OCI-LY7 (cell line): ENCODE data around the gene RTP5. TPM values are rescaled to one million over a fixed set of nuclear protein-coding genes. Genes with fewer than 3 reads are reported as not detected.

Experiments
- BruUV-seq: library from RNA; stranded (reverse); fragments of 400-500 nt; replicated peaks from 2 replicates; lab custom pipeline; 2021; lab: Mats Ljungman, UMichigan
- CTCF ChIA-PET: fragments of 300-600 bp; sonication (Branson Sonifier 250); formaldehyde crosslinking; loops from one replicate; lab custom pipeline; 2022; ENCODE audit warnings: antibody characterized with exemption; ENCODE audit not compliant: unreplicated experiment; lab: Charles Lee
- POLR2A ChIA-PET: fragments of 300-600 bp; sonication (Branson Sonifier 250); formaldehyde crosslinking; loops from one replicate; lab custom pipeline; 2022; ENCODE audit warnings: antibody characterized with exemption; lab: Charles Lee
- DNase-seq: peaks from one replicate; pipeline ENCODE4 v3.0.0-alpha.2; 2015; ENCODE audit warnings: low spot score
- H2AFZ ChIP-seq: fragments of 200-600 bp; sonication (generic), shearing (Covaris generic); 2 replicates; pipeline ENCODE4 v1.6.1; 2014; ENCODE audit warnings: mild to moderate bottlenecking, antibody characterized with exemption, low read length, moderate library complexity
- H3K27ac ChIP-seq: fragments of 200-600 bp; sonication (generic); 2 replicates; pipeline ENCODE4 v1.5.1; 2014; ENCODE audit warnings: mixed run types, low read depth, mild to moderate bottlenecking, moderate library complexity, low read length, inconsistent platforms; ENCODE audit not compliant: poor library complexity, severe bottlenecking
- H3K36me3 ChIP-seq: fragments of 200-600 bp; sonication (generic); 2 replicates; pipeline ENCODE4 v1.6.1; 2014; ENCODE audit warnings: mild to moderate bottlenecking, antibody characterized with exemption, low read length, moderate library complexity, mixed read lengths; ENCODE audit not compliant: insufficient read depth
- H3K4me1 ChIP-seq: fragments of 200-600 bp; sonication (generic); 2 replicates; pipeline ENCODE4 v1.5.1; 2014; ENCODE audit warnings: mild to moderate bottlenecking, low read length; ENCODE audit not compliant: insufficient read depth, poor library complexity, severe bottlenecking
- H3K4me2 ChIP-seq: fragments of 200-600 bp; sonication (generic); 2 replicates; pipeline ENCODE4 v1.6.1; 2014; ENCODE audit warnings: mild to moderate bottlenecking, low read length
- H3K4me3 ChIP-seq: fragments of 200-600 bp; sonication (generic); 2 replicates; pipeline ENCODE4 v1.5.1; 2014; ENCODE audit warnings: mild to moderate bottlenecking, low read depth, low read length; ENCODE audit not compliant: poor library complexity, severe bottlenecking
- H3K79me2 ChIP-seq: fragments of 200-600 bp; sonication (generic); 2 replicates; pipeline ENCODE4 v1.6.1; 2016; ENCODE audit warnings: low read depth, mild to moderate bottlenecking, low read length, moderate library complexity, mixed read lengths; ENCODE audit not compliant: insufficient read depth
- H3K9me2 ChIP-seq: fragments of 200-600 bp; sonication (generic); 2 replicates; pipeline ENCODE4 v1.6.1; 2016; ENCODE audit warnings: mild to moderate bottlenecking, low read length, mixed read lengths; ENCODE audit not compliant: insufficient read depth
- H3K9me3 ChIP-seq: fragments of 200-600 bp; sonication (generic); 2 replicates; pipeline ENCODE4 v1.6.1; 2014; ENCODE audit warnings: mild to moderate bottlenecking, mixed run types, low read length, mixed read lengths
- H4K20me1 ChIP-seq: fragments of 200-600 bp; sonication (generic); 2 replicates; pipeline ENCODE4 v1.6.1; 2014; ENCODE audit warnings: mild to moderate bottlenecking, antibody characterized with exemption, low read length, moderate library complexity, mixed read lengths; ENCODE audit not compliant: insufficient read depth
- EZH2phosphoT487 ChIP-seq: fragments of 200-600 bp; sonication (generic); IDR thresholded peaks from 2 replicates; pipeline ENCODE4 v1.6.1; 2018; ENCODE audit warnings: low read depth, borderline replicate concordance, mild to moderate bottlenecking, mixed run types, antibody characterized with exemption, low read length, moderate library complexity, mixed read lengths
- intact Hi-C: fragments of 100-400 bp; cut with micrococcal nuclease; formaldehyde crosslinking; loops from one replicate; pipeline ENCODE4 v1.10.0; 2022; ENCODE audit not compliant: unreplicated experiment
- total RNA-seq, 2 experiments: library from RNA; depleted of rRNA in 1 of 2; stranded (reverse); fragments of >200 nt in 1 of 2; shearing (Covaris generic) in 1 of 2; gene quantifications; 2 replicates each; pipeline ENCODE4 v1.2.3, GENCODE V29; 2014 to 2022
- TF ChIP-seq, protein P1 (sequence below): fragments of 200-600 bp; sonication (generic); conservative IDR thresholded peaks from 2 replicates; pipeline ENCODE4 v1.5.1; 2014; ENCODE audit warnings: mild to moderate bottlenecking, antibody characterized with exemption, low read length, moderate library complexity, mixed read lengths

RTP5 gene
- total RNA-seq, 2 experiments from 2014 or later: not detected

DNA sequence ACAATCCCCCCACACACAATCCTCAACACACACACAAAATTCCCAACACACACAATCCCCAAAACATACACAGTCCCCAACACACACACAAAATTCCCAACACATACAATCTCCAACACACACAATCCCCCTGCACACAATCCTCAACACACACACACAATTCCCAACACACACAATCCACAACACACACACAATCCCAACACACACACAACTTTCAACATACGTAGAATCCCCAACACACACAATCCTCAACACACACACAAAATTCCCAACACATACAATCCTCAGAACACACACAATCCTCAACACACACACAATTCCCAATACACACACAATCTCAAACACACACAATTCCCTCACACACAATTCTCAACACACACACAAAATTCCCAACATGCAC lies 8.3 kb upstream of the RTP5 start:
- BruUV-seq: no TSS peak
- Histone ChIP-seq H3K9me3 (peaks cover 13% of the 10 kb centered on the region; the same call in 1 of the 2 replicates), H3K4me3 (no peak overlapping the region), H3K4me1 (peaks cover 14% of the 10 kb centered on the region), H3K27ac (no peak overlapping the region), H3K36me3 (no peaks in the 10 kb centered on the region), H4K20me1 (no peaks in the 10 kb centered on the region), H3K9me2 (no peaks in the 10 kb centered on the region), H3K79me2 (no peaks in the 10 kb centered on the region), H3K4me2 (no peak overlapping the region), H2AFZ (no peak overlapping the region)
- no peak for TF ChIP-seq EZH2phosphoT487
- TF ChIP-seq, protein P1, sequence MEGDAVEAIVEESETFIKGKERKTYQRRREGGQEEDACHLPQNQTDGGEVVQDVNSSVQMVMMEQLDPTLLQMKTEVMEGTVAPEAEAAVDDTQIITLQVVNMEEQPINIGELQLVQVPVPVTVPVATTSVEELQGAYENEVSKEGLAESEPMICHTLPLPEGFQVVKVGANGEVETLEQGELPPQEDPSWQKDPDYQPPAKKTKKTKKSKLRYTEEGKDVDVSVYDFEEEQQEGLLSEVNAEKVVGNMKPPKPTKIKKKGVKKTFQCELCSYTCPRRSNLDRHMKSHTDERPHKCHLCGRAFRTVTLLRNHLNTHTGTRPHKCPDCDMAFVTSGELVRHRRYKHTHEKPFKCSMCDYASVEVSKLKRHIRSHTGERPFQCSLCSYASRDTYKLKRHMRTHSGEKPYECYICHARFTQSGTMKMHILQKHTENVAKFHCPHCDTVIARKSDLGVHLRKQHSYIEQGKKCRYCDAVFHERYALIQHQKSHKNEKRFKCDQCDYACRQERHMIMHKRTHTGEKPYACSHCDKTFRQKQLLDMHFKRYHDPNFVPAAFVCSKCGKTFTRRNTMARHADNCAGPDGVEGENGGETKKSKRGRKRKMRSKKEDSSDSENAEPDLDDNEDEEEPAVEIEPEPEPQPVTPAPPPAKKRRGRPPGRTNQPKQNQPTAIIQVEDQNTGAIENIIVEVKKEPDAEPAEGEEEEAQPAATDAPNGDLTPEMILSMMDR: no peak
- no peak for DNase-seq
- POLR2A ChIA-PET: no interaction called here
- intact Hi-C loops: no loop called here
- CTCF ChIA-PET: no interaction called here

DNA sequence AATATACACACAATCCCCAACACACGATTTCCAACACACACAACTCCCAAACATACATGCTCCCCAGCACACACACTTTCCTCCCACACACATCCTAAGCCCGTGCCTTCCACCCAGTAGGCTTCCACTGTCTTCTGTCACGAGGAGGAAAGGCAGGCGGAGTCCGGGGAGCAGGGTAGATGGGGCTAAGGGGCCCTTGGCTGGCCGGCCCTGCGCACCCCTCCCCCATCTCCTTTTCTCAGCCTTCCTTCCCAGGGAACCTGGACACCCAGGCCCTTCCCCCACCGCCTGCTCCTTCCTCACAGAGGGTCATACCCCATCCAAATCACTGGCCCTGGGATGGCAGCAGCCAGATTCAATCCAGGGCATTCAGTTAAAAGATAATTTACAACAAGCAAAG lies 7.4 kb upstream of the RTP5 start:
- H3K9me2 ChIP-seq: no peaks in the 10 kb centered on the region
- no peak overlapping the region for H3K4me2 ChIP-seq
- no TSS peak for BruUV-seq
- H3K9me3 ChIP-seq: peaks cover 13% of the 10 kb centered on the region; the same call in 1 of the 2 replicates
- no peak for DNase-seq
- TF ChIP-seq, protein P1: no peak
- no peak for TF ChIP-seq EZH2phosphoT487
- H4K20me1 ChIP-seq: no peaks in the 10 kb centered on the region
- ChIA-PET CTCF (no interaction called here), POLR2A (no interaction called here)
- H3K4me3 ChIP-seq: no peak overlapping the region
- H3K79me2 ChIP-seq: no peaks in the 10 kb centered on the region
- no peak overlapping the region for H3K27ac ChIP-seq
- H3K36me3 ChIP-seq: no peaks in the 10 kb centered on the region
- no peak overlapping the region for H2AFZ ChIP-seq
- peaks cover 14% of the 10 kb centered on the region for H3K4me1 ChIP-seq
- intact Hi-C loops: no loop called here

DNA sequence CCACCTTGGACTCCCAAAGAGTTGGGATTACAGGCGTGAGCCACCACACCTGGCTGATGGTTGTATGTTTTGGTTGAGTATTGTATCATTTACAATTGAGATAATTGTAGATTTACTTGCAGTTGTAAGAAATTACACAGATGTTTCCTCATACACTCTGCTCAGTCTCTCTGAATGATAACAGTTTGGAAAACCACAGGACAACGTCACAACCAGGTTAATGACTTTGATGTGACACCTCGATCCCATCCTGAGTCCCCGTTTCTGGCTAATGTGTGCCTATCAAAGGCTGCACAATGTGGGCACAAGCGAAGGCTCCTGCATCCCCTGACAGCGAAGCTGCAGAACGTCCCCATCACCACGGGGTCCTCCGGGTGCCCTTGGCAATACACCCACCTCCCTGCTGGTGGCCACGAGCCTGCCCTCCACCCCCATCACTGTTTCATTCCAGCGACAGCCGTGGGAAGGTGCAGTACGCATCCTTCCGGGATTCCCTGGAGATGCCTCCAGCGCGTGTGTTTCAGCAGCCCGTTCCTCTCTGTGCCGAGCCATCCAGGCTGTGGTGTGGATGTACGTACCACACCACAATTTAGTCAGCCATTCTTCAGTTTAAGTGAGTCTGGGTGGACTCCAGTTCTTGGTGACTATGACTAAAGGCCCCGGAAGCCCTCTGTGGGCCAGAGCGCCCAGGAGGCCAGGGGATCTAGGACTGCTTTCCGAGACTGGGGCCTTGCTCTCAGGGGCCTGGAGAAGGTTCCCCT lies 6.6 kb upstream of the RTP5 start:
- no peak for DNase-seq
- Histone ChIP-seq H3K9me2 (no peaks in the 10 kb centered on the region), H4K20me1 (no peaks in the 10 kb centered on the region), H3K27ac (no peak overlapping the region), H3K9me3 (peaks cover 13% of the 10 kb centered on the region; the same call in 1 of the 2 replicates), H3K36me3 (no peaks in the 10 kb centered on the region), H3K4me2 (no peak overlapping the region), H2AFZ (no peak overlapping the region), H3K4me3 (no peak overlapping the region), H3K4me1 (peaks cover 14% of the 10 kb centered on the region), H3K79me2 (no peaks in the 10 kb centered on the region)
- no TSS peak for BruUV-seq
- intact Hi-C loops: no loop called here
- POLR2A ChIA-PET: no interaction called here
- CTCF ChIA-PET: no interaction called here
- no peak for TF ChIP-seq EZH2phosphoT487
- TF ChIP-seq, protein P1: no peak
